Measurements from ENCODE around the gene AHCY. TPM values are rescaled to one million over a fixed set of nuclear protein-coding genes. Genes with fewer than 3 reads are reported as not detected.
A peak's percentile ranks its signal among the peaks of the same experiment; 100 is the strongest.
"Not testable (repeated sequence)": the region's sequence is repeated elsewhere in the genome, so short reads cannot be mapped to it uniquely, and the experiment has no call there.

AHCY gene
- total RNA-seq, 1 donor from 2014 or later: 69.5 TPM

- intact Hi-C loops (cut with DNase I): loop anchor here (5.0 kb wide), 1 partner anchor 32 kb away; the partner anchor contains the start of gene AHCY
- ATAC-seq (peak; percentile 69), DNase-seq (ENCODE audit: missing footprints) (no peak)
Measured at GRCh38 chr20:34269996-34270627, 33.0 kb downstream of the AHCY start.

- intact Hi-C loops (cut with DNase I): loop anchor here (5.0 kb wide), 1 partner anchor 33 kb away; the partner anchor contains the start of gene AHCY
- DNase-seq (ENCODE audit: missing footprints) (no peak), ATAC-seq (peak; percentile 42)
Measured at GRCh38 chr20:34268851-34269636, 34.1 kb downstream of the AHCY start.

- ATAC-seq (no peak), DNase-seq (ENCODE audit: missing footprints) (no peak)
- intact Hi-C loops (cut with DNase I): loop anchor here (5.0 kb wide), 1 partner anchor 34 kb away; the partner anchor contains the start of gene AHCY
Measured at GRCh38 chr20:34268145-34268544, 35.0 kb downstream of the AHCY start.

GRCh38 chr20:34264141-34264540 lies 39.0 kb downstream of the AHCY start:
- DNase-seq (ENCODE audit: missing footprints): no peak
- intact Hi-C loops (cut with DNase I): loop anchor here (5.0 kb wide), 1 partner anchor 47 kb away; no protein-coding TSS in a partner anchor
- no peak for ATAC-seq

- DNase-seq (ENCODE audit: missing footprints); ATAC-seq: not testable (repeated sequence)
- intact Hi-C loops (cut with DNase I): loop anchor here (5.0 kb wide), 1 partner anchor 46 kb away; no protein-coding TSS in a partner anchor
Measured at GRCh38 chr20:34263468-34263867, 39.7 kb downstream of the AHCY start.

GRCh38 chr20:34262488-34263288 lies 40.5 kb downstream of the AHCY start:
- DNase-seq (ENCODE audit: missing footprints) (no peak), ATAC-seq (peak; percentile 92)
- intact Hi-C loops (cut with DNase I): loop anchor here (5.0 kb wide), 1 partner anchor 45 kb away; no protein-coding TSS in a partner anchor

GRCh38 chr20:34260208-34260942 lies 42.8 kb downstream of the AHCY start:
- no peak for DNase-seq (ENCODE audit: missing footprints)
- no peak for ATAC-seq
- intact Hi-C loops (cut with DNase I): loop anchor here (5.0 kb wide), 1 partner anchor 43 kb away; no protein-coding TSS in a partner anchor

GRCh38 chr20:34256629-34257124 lies 46.5 kb downstream of the AHCY start:
- no peak for ATAC-seq
- no peak for DNase-seq (ENCODE audit: missing footprints)
- intact Hi-C loops (cut with DNase I): no loop called here

GRCh38 chr20:34254979-34255378 lies 48.2 kb downstream of the AHCY start:
- intact Hi-C loops (cut with DNase I): no loop called here
- ATAC-seq (no peak), DNase-seq (ENCODE audit: missing footprints) (no peak)

- intact Hi-C loops (cut with DNase I); ATAC-seq; DNase-seq (ENCODE audit: missing footprints): not testable (repeated sequence)
Measured at GRCh38 chr20:34252431-34253086, 50.6 kb downstream of the AHCY start.

- intact Hi-C loops (cut with DNase I): no loop called here
- DNase-seq (ENCODE audit: missing footprints) (no peak), ATAC-seq (no peak)
Measured at GRCh38 chr20:34251619-34252018, 51.5 kb downstream of the AHCY start.

GRCh38 chr20:34250005-34250404 lies 53.1 kb downstream of the AHCY start:
- intact Hi-C loops (cut with DNase I): no loop called here
- DNase-seq (ENCODE audit: missing footprints) (no peak), ATAC-seq (no peak)

GRCh38 chr20:34249291-34249690 lies 53.9 kb downstream of the AHCY start:
- no peak for DNase-seq (ENCODE audit: missing footprints)
- ATAC-seq: no peak

GRCh38 chr20:34246126-34246626 lies 57.0 kb downstream of the AHCY start:
- DNase-seq (ENCODE audit: missing footprints) (no peak), ATAC-seq (no peak)

More at GRCh38 chr20:34249291-34249690, 53.9 kb downstream of the AHCY start:
- intact Hi-C loops (cut with DNase I): no loop called here

GRCh38 chr20:34243377-34243776 lies 59.8 kb downstream of the AHCY start:
- ATAC-seq: no peak

More at GRCh38 chr20:34246126-34246626, 57.0 kb downstream of the AHCY start:
- intact Hi-C loops (cut with DNase I): no loop called here

GRCh38 chr20:34242879-34243278 lies 60.3 kb downstream of the AHCY start:
- no peak for DNase-seq (ENCODE audit: missing footprints)
- intact Hi-C loops (cut with DNase I): no loop called here
- no peak for ATAC-seq

More at GRCh38 chr20:34243377-34243776, 59.8 kb downstream of the AHCY start:
- intact Hi-C loops (cut with DNase I): no loop called here
- DNase-seq (ENCODE audit: missing footprints): no peak

- DNase-seq (ENCODE audit: missing footprints); intact Hi-C loops (cut with DNase I); ATAC-seq: not testable (repeated sequence)
Measured at GRCh38 chr20:34242015-34242414, 61.1 kb downstream of the AHCY start.
